ENCODE results near the gene KIAA1191.

- TF ChIP-seq CTCF (IDR thresholded peaks at IDR 0.05) (no peak), NR2C2 (CRISPR knock-in tag; IDR thresholded peaks at IDR 0.05) (no peak), NFYB (CRISPR knock-in tag; conservative IDR thresholded peaks at IDR 0.05; ENCODE audit: low read depth) (no peak), MAX (CRISPR knock-in tag; IDR thresholded peaks at IDR 0.05) (no peak), NR1H2 (CRISPR knock-in tag; IDR thresholded peaks at IDR 0.05) (no peak), CREB1 (CRISPR knock-in tag; IDR thresholded peaks at IDR 0.05) (no peak)
These were observed 47.0 kb upstream of the KIAA1191 start for GRCh38 chr5:176408590-176408989.

Data from WTC11 (cell line).